Ascending aorta (tissue), 2 donors: Measurements from ENCODE around the gene INPP5B. TPM values are rescaled to one million over a fixed set of nuclear protein-coding genes. Genes with fewer than 3 reads are reported as not detected.
"Not testable (repeated sequence)": the region's sequence is repeated elsewhere in the genome, so short reads cannot be mapped to it uniquely, and the experiment has no call there.

Source experiments
- DNase-seq, 2 donors: peaks; one replicate each; pipeline ENCODE4 v3.0.0-alpha.2; 2019; ENCODE audit warnings: low spot score in 2 of 2
- H3K27ac ChIP-seq, 2 donors: fragments of 200-600 bp; sonication (generic); one replicate each; pipeline ENCODE4 v1.5.1; 2016 to 2017; ENCODE audit warnings: mild to moderate bottlenecking in 1 of 2
- H3K27me3 ChIP-seq: fragments of 200-600 bp; sonication (generic); one replicate; pipeline ENCODE4 v1.5.1; 2017
- H3K36me3 ChIP-seq, 2 donors: fragments of 200-600 bp; sonication (generic); one replicate each; pipeline ENCODE4 v1.5.1; 2016
- H3K4me1 ChIP-seq, 2 donors: fragments of 200-600 bp; sonication (generic); one replicate each; pipeline ENCODE4 v1.5.1; 2016 to 2017; ENCODE audit warnings: mild to moderate bottlenecking in 1 of 2
- H3K4me3 ChIP-seq, 2 donors: fragments of 200-600 bp; sonication (generic); one replicate each; pipeline ENCODE4 v1.5.1; 2016 to 2017; ENCODE audit warnings: mild to moderate bottlenecking in 1 of 2
- H3K9me3 ChIP-seq, 2 donors: fragments of 200-600 bp; sonication (generic); one replicate each; pipeline ENCODE4 v1.5.1; 2016
- CTCF ChIP-seq, 3 experiments: fragments of 200-600 bp in 2 of 3; fragments of 450-650 bp in 1 of 3; sonication (generic) in 2 of 3; IDR thresholded peaks; one replicate each; pipeline ENCODE4 v1.5.1; 2016 to 2019; ENCODE audit warnings: antibody characterized with exemption in 3 of 3, mild to moderate bottlenecking in 1 of 3, moderate library complexity in 1 of 3
- intact Hi-C: fragments of 100-400 bp; cut with DNase I; formaldehyde crosslinking; loops from one replicate; pipeline ENCODE4 v1.15.1; 2023
- total RNA-seq: library from RNA; depleted of rRNA; stranded (reverse); fragments of >200 nt; gene quantifications from one replicate; pipeline ENCODE4 v1.1.0, GENCODE V29; 2016

The INPP5B gene
- total RNA-seq, 1 donor from 2014 or later: 11.7 TPM

- no peaks in the 10 kb centered on the region for H3K9me3 ChIP-seq
- peaks cover 0 to 8% of the 10 kb centered on the region in 2 donors for H3K36me3 ChIP-seq
- H3K4me1 ChIP-seq: peaks cover 3 to 20% of the 10 kb centered on the region in 2 donors
- DNase-seq: no peak
- H3K27me3 ChIP-seq: no peaks in the 10 kb centered on the region
- intact Hi-C loops: no loop called here
- no peak for TF ChIP-seq CTCF (IDR thresholded peaks at IDR 0.05)
- H3K4me3 ChIP-seq: no peak overlapping the region
- H3K27ac ChIP-seq: peak overlapping the region; percentile 42 to 52
Observed at GRCh38 chr1:37905727-37906126, 41.1 kb downstream of the INPP5B start.

DNA sequence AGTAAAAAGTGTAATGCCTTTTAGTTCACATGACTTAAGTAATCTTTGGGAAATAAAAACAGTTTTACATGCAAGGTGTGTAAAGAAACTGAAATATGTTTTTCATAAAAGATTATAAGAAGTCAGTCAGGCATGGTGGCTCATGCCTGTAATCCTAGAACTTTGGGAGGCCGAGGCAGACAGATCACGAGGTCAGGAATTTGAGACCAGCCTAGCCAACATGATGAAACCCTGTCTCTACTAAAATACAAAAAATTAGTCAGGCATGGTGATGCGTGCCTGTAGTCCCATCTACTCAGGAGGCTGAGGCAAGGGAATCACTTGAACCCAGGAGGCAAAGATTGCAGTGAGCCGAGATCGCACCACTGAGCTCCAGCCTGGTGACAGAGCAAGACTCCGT lies 42.9 kb downstream of the INPP5B start:
- DNase-seq, intact Hi-C loops, H3K36me3 ChIP-seq, H3K4me3 ChIP-seq, H3K9me3 ChIP-seq, H3K27me3 ChIP-seq: not testable (repeated sequence)
- H3K27ac ChIP-seq: peak overlapping the region in 1 of 2 donors; percentile 4
- peaks cover 3 to 18% of the 10 kb centered on the region in 2 donors for H3K4me1 ChIP-seq

GRCh38 chr1:37902983-37903382 lies 43.9 kb downstream of the INPP5B start:
- no peak for TF ChIP-seq CTCF (IDR thresholded peaks at IDR 0.05)
- peaks cover 3 to 18% of the 10 kb centered on the region in 2 donors for H3K4me1 ChIP-seq
- DNase-seq: no peak
- no peaks in the 10 kb centered on the region for H3K27me3 ChIP-seq
- peak overlapping the region in 1 of 2 donors; percentile 4 for H3K27ac ChIP-seq
- no peaks in the 10 kb centered on the region for H3K9me3 ChIP-seq
- peaks cover 0 to 8% of the 10 kb centered on the region in 2 donors for H3K36me3 ChIP-seq
- intact Hi-C loops: no loop called here
- H3K4me3 ChIP-seq: no peak overlapping the region

DNA sequence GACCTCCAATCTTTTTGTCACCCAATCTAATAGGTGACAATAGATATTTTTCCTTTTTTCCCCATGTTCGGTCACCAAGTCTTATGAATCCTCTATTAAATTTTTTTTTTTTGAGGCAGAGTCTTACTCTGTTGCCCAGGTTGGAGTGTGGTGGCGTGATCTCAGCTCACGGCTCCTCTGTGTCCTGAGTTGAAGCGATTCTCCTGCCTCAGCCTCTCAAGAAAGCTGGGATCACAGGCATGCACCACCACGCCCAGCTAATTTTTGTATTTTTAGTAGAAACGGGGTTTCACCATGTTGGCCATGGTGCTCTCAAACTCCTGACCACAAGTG lies 45.0 kb downstream of the INPP5B start:
- DNase-seq: no peak
- Histone ChIP-seq H3K4me1 (peaks cover 3 to 12% of the 10 kb centered on the region in 2 donors), H3K27me3 (no peaks in the 10 kb centered on the region), H3K27ac (no peak overlapping the region), H3K36me3 (peaks cover 0 to 8% of the 10 kb centered on the region in 2 donors), H3K9me3 (no peaks in the 10 kb centered on the region), H3K4me3 (no peak overlapping the region)
- no peak for TF ChIP-seq CTCF (IDR thresholded peaks at IDR 0.05)
- intact Hi-C loops: no loop called here

DNA sequence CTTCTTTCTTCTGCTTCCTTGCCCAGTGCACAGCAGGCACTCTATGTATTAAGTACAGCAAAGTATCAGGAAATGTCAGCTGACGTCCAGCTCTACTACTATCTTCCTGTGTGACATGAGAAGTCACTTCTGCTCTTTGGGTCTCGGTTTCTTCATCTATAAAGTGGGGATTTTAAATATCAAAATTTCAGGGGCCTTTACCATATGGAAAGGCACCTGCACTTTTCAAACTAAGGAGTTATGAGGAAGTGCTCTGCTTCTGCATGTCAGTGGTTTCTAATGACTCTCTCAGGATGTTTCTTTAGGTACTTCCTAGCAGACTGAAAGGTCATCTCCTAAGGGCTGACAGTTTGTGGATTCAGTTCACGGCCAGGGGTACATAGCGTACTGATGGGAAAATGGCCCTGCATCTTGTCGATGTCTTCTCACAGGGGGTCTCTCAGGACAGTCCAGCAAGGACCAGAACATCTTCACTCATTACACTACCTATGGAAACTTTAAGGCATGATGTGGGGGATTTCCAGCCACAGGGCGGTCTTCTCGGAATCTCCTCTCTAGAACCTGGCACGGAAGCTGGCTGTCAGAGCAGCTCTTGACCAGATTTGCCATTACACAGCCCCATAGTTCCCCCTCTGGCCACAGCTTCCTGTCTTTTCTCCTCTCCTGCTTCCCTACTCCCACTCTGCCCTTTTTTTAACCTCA lies 45.5 kb downstream of the INPP5B start:
- H3K36me3 ChIP-seq: peaks cover 0 to 8% of the 10 kb centered on the region in 2 donors
- intact Hi-C loops: no loop called here
- peak overlapping the region in 1 of 2 donors; percentile 11 for H3K27ac ChIP-seq
- no peak for DNase-seq
- no peaks in the 10 kb centered on the region for H3K9me3 ChIP-seq
- peaks cover 3 to 10% of the 10 kb centered on the region in 2 donors for H3K4me1 ChIP-seq
- H3K27me3 ChIP-seq: no peaks in the 10 kb centered on the region
- H3K4me3 ChIP-seq: no peak overlapping the region
- no peak for TF ChIP-seq CTCF (IDR thresholded peaks at IDR 0.05)

GRCh38 chr1:37897563-37897962 lies 49.3 kb downstream of the INPP5B start:
- H3K9me3 ChIP-seq, intact Hi-C loops, H3K36me3 ChIP-seq, H3K27me3 ChIP-seq, H3K4me3 ChIP-seq, DNase-seq, H3K4me1 ChIP-seq, H3K27ac ChIP-seq: not testable (repeated sequence)
